SK-N-SH (cell line): ENCODE results near the gene MYLK4. TPM values are rescaled to one million over a fixed set of nuclear protein-coding genes. Genes with fewer than 3 reads are reported as not detected.

ENCODE experiments used
- CTCF ChIA-PET: fragments of 300-600, 350-600 bp; formaldehyde crosslinking; extraction: SDS; loops from one replicate; lab custom pipeline; 2021; lab: Yijun Ruan, JAX
- POLR2A ChIA-PET: fragments of 350-600 bp; sonication (Branson Sonifier 250); formaldehyde crosslinking; extraction: SDS; loops from one replicate; lab custom pipeline; 2020; ENCODE audit warnings: antibody characterized with exemption, inconsistent platforms; lab: Yijun Ruan, JAX
- DNase-seq: peaks from one replicate; pipeline ENCODE4 v3.0.0; 2012
- H2AFZ ChIP-seq: fragments of 200-600 bp; sonication (generic); 2 replicates; pipeline ENCODE4 v1.8.1; 2016; ENCODE audit warnings: antibody characterized with exemption, mild to moderate bottlenecking, low read depth
- H3F3A ChIP-seq: fragments of 200-600 bp; sonication (generic); replicated peaks from 2 replicates; pipeline ENCODE3; 2016; ENCODE audit warnings: antibody characterized with exemption, mild to moderate bottlenecking; ENCODE audit not compliant: insufficient read depth
- H3K27ac ChIP-seq, 2 experiments: fragments of 200-500 bp in 1 of 2; fragments of 200-600 bp in 1 of 2; sonication (Bioruptor generic) in 1 of 2; sonication (generic), shearing (Covaris generic) in 1 of 2; 2 replicates each; pipeline versions ENCODE4 v1.5.1 to v1.6.1; 2014 to 2016; ENCODE audit warnings: low read depth in 2 of 2, inconsistent platforms in 1 of 2, low read length in 1 of 2, mild to moderate bottlenecking in 1 of 2, mixed read lengths in 1 of 2
- H3K27me3 ChIP-seq: fragments of 200-600 bp; sonication (generic), shearing (Covaris generic); 2 replicates; pipeline ENCODE4 v1.6.1; 2016; ENCODE audit warnings: mixed run types; ENCODE audit not compliant: insufficient read depth
- H3K36me3 ChIP-seq, 2 experiments: fragments of 200-500 bp in 1 of 2; fragments of 200-600 bp in 1 of 2; sonication (Bioruptor generic) in 1 of 2; sonication (generic) in 1 of 2; replicated peaks in 1 of 2; 2 replicates each; pipeline versions ENCODE3 to v1.5.1; 2014 to 2016; ENCODE audit warnings: low read length in 1 of 2, mild to moderate bottlenecking in 1 of 2; ENCODE audit not compliant: insufficient read depth in 2 of 2, control insufficient read depth in 1 of 2
- H3K4me1 ChIP-seq, 2 experiments: fragments of 200-500 bp in 1 of 2; fragments of 200-600 bp in 1 of 2; sonication (Bioruptor generic) in 1 of 2; sonication (generic), shearing (Covaris generic) in 1 of 2; 2 replicates each; pipeline versions ENCODE4 v1.5.1 to v1.6.1; 2014 to 2016; ENCODE audit warnings: low read depth in 1 of 2, low read length in 1 of 2, mixed run types in 1 of 2; ENCODE audit not compliant: insufficient read depth in 2 of 2, control insufficient read depth in 1 of 2
- H3K4me2 ChIP-seq: fragments of 200-600 bp; sonication (generic), shearing (Covaris generic); 2 replicates; pipeline ENCODE4 v1.6.1; 2017; ENCODE audit warnings: mixed run types
- H3K4me3 ChIP-seq, 2 experiments: fragments of 200-500 bp in 1 of 2; fragments of 200-600 bp in 1 of 2; sonication (Bioruptor generic) in 1 of 2; sonication (generic), shearing (Covaris generic) in 1 of 2; 2 replicates each; pipeline versions ENCODE4 v1.5.1 to v1.8.1; 2014 to 2016; ENCODE audit warnings: low read depth in 2 of 2, inconsistent platforms in 1 of 2, low read length in 1 of 2, mild to moderate bottlenecking in 1 of 2, mixed read lengths in 1 of 2, moderate library complexity in 1 of 2
- H3K79me2 ChIP-seq: fragments of 200-600 bp; sonication (generic); 2 replicates; pipeline ENCODE4 v1.8.1; 2017; ENCODE audit warnings: mild to moderate bottlenecking; ENCODE audit not compliant: insufficient read depth
- H3K9ac ChIP-seq: fragments of 200-600 bp; sonication (generic); 2 replicates; pipeline ENCODE4 v1.6.1; 2017; ENCODE audit warnings: mixed run types
- H3K9me2 ChIP-seq: fragments of 200-600 bp; sonication (generic); 2 replicates; pipeline ENCODE4 v1.6.1; 2017; ENCODE audit warnings: mixed run types
- H3K9me3 ChIP-seq: fragments of 200-600 bp; sonication (generic); 2 replicates; pipeline ENCODE4 v1.6.1; 2017; ENCODE audit warnings: mixed run types, mild to moderate bottlenecking, moderate library complexity
- H4K20me1 ChIP-seq: fragments of 200-600 bp; sonication (generic); 2 replicates; pipeline ENCODE4 v1.6.1; 2017; ENCODE audit warnings: mild to moderate bottlenecking, mixed run types; ENCODE audit not compliant: insufficient read depth
- CHD2 ChIP-seq: fragments of 150-350 bp; IDR thresholded peaks from 2 replicates; pipeline ENCODE4 v1.6.1; 2018; ENCODE audit warnings: low read length; ENCODE audit not compliant: partially characterized antibody
- CTCF ChIP-seq: fragments of 200-600 bp; sonication (generic); IDR thresholded peaks from 2 replicates; pipeline ENCODE4 v1.6.1; 2017; ENCODE audit warnings: antibody characterized with exemption, mild to moderate bottlenecking, moderate library complexity
- ELF1 ChIP-seq: IDR thresholded peaks from 2 replicates; pipeline ENCODE4 v1.4.0; 2012
- EP300 ChIP-seq, 2 experiments: IDR thresholded peaks; 2 replicates each; pipeline versions ENCODE4 v1.4.0 to v1.6.1; 2012; ENCODE audit warnings: borderline replicate concordance in 1 of 2, low read depth in 1 of 2, low read length in 1 of 2
- GABPA ChIP-seq: IDR thresholded peaks from 2 replicates; pipeline ENCODE4 v1.4.0; 2012; ENCODE audit warnings: low read depth, mild to moderate bottlenecking
- MEF2A ChIP-seq: IDR thresholded peaks from 2 replicates; pipeline ENCODE4 v1.4.0; 2012; ENCODE audit warnings: low read depth, borderline replicate concordance
- NRF1 ChIP-seq: IDR thresholded peaks from 2 replicates; pipeline ENCODE4 v1.6.1; 2012; ENCODE audit warnings: low read depth, mild to moderate bottlenecking, low read length
- RFX5 ChIP-seq: IDR thresholded peaks from 2 replicates; pipeline ENCODE4 v1.6.1; 2012; ENCODE audit warnings: mild to moderate bottlenecking, improper control_type of control experiment, low read length
- RXRA ChIP-seq: IDR thresholded peaks from 2 replicates; pipeline ENCODE4 v1.4.0; 2012; ENCODE audit warnings: low read depth, mild to moderate bottlenecking, borderline replicate concordance
- TAF1 ChIP-seq: IDR thresholded peaks from 2 replicates; pipeline ENCODE4 v1.6.1; 2012; ENCODE audit warnings: low read depth, mild to moderate bottlenecking, low read length, moderate library complexity, borderline replicate concordance
- USF1 ChIP-seq: IDR thresholded peaks from 2 replicates; pipeline ENCODE4 v1.4.0; 2012; ENCODE audit warnings: low read depth, borderline replicate concordance
- WGBS: methylation state at CpG from one replicate; pipeline ENCODE4 v1.1.6; 2017; ENCODE audit warnings: low lambda C conversion rate; 5-methylcytosine and 5-hydroxymethylcytosine counted together
- polyA plus RNA-seq, 3 experiments: library from polyadenylated mRNA; depleted of rRNA; stranded (reverse); fragments of >200 nt; gene quantifications; 2 replicates each; pipeline ENCODE4 v1.2.3, GENCODE V29; 2012

The MYLK4 gene
- polyA plus RNA-seq, 1 of the 3 experiments (the other 2 are of a cell fraction) = 0.16 TPM

GRCh38 chr6:2781685-2782355, 31.1 kb upstream of the MYLK4 start:
- H3K9ac ChIP-seq = no peak overlapping the region
- H3K27me3 ChIP-seq = no peaks in the 10 kb centered on the region
- no peaks in the 10 kb centered on the region for H3F3A ChIP-seq
- no peaks in the 10 kb centered on the region for H3K9me3 ChIP-seq
- H3K9me2 ChIP-seq = no peaks in the 10 kb centered on the region
- H3K79me2 ChIP-seq = peaks cover 70% of the 10 kb centered on the region
- H3K36me3 ChIP-seq = peaks cover 26 to 80% of the 10 kb centered on the region in 2 experiments
- H3K4me3 ChIP-seq = no peak overlapping the region
- DNase-seq = no peak
- ChIA-PET POLR2A (interaction anchor here (1.0 kb wide), 1 partner anchor 16 kb away, joined by 3 read pairs; no protein-coding TSS in a partner anchor), CTCF (interaction anchor here (0.8 to 3.9 kb wide), 6 partner anchors 9 to 65 kb away, joined by 3 to 24 read pairs (median 8); partner anchors contain the start of gene WRNIP1)
- 94% methylated on average over 6 of the region's 7 CpGs for WGBS
- TF ChIP-seq EP300 (IDR thresholded peaks at IDR 0.05; ENCODE audit: borderline replicate concordance in 1 of 2, low read depth in 1 of 2, low read length in 1 of 2) (no peak), RXRA (no peak), TAF1 (no peak), USF1 (no peak)
- H4K20me1 ChIP-seq = peaks cover 18% of the 10 kb centered on the region; the same call in 1 of the 2 replicates
- no peak overlapping the region for H3K4me2 ChIP-seq
- H3K4me1 ChIP-seq = no peaks in the 10 kb centered on the region; a peak in 1 of 4 replicates
- no peak overlapping the region for H2AFZ ChIP-seq
- no peak overlapping the region for H3K27ac ChIP-seq

- Histone ChIP-seq H3K27me3 (no peaks in the 10 kb centered on the region), H3K27ac (no peak overlapping the region; a peak in 1 of 4 replicates), H3K9me3 (no peaks in the 10 kb centered on the region), H2AFZ (no peak overlapping the region), H4K20me1 (peaks cover 18% of the 10 kb centered on the region; the same call in 1 of the 2 replicates), H3K4me1 (no peaks in the 10 kb centered on the region; a peak in 1 of 4 replicates), H3K36me3 (peaks cover 19 to 84% of the 10 kb centered on the region in 2 experiments), H3K9ac (no peak overlapping the region), H3F3A (no peaks in the 10 kb centered on the region), H3K79me2 (peaks cover 70% of the 10 kb centered on the region), H3K9me2 (no peaks in the 10 kb centered on the region), H3K4me3 (no peak overlapping the region), H3K4me2 (no peak overlapping the region)
- WGBS = 98% methylated on average over 9 of the region's 9 CpGs
- no peak for TF ChIP-seq NRF1
- TF ChIP-seq GABPA = no peak
- no peak for TF ChIP-seq CTCF
- no peak for TF ChIP-seq ELF1
- TF ChIP-seq RFX5 = no peak
- TF ChIP-seq MEF2A = no peak
- TF ChIP-seq CHD2 = no peak
- CTCF ChIA-PET = interaction anchor here (1.0 to 3.9 kb wide), 5 partner anchors 11 to 151 kb away, joined by 3 to 24 read pairs (median 3); no protein-coding TSS in a partner anchor
- POLR2A ChIA-PET = interaction anchor here (1.0 kb wide), 1 partner anchor 14 kb away, joined by 3 read pairs; no protein-coding TSS in a partner anchor
- DNase-seq = no peak
Observed at GRCh38 chr6:2780102-2780737, 29.5 kb upstream of the MYLK4 start.
